AG09309 (cell line): ENCODE measurements around the gene SPDYE2B.
"Not testable (repeated sequence)": the region's sequence is repeated elsewhere in the genome, so short reads cannot be mapped to it uniquely, and the experiment has no call there.

Experiments
- DNase-seq: peaks from one replicate; pipeline ENCODE4 v3.0.0-alpha.2; 2010; ENCODE audit warnings: low read depth
- H3K4me3 ChIP-seq: 2 replicates; pipeline ENCODE4 v1.5.1; 2011; ENCODE audit warnings: mild to moderate bottlenecking, low read depth, low read length, moderate library complexity; ENCODE audit not compliant: control insufficient read depth

SPDYE2B gene

GRCh38 chr7:102649924-102650323 lies at the start of gene SPDYE2B:
SPDYE2B (plus strand) TSS chr7:102650319; CDS start chr7:102652349, 2,030 bp downstream.
- DNase-seq, H3K4me3 ChIP-seq: not testable (repeated sequence)

- H3K4me3 ChIP-seq, DNase-seq: not testable (repeated sequence)
Measured at GRCh38 chr7:102602317-102602716, 47.8 kb upstream of the SPDYE2B start.

GRCh38 chr7:102604431-102605145 lies 45.5 kb upstream of the SPDYE2B start:
- not testable (repeated sequence) for H3K4me3 ChIP-seq, DNase-seq

- not testable (repeated sequence) for DNase-seq, H3K4me3 ChIP-seq
Measured at GRCh38 chr7:102606848-102607247, 43.3 kb upstream of the SPDYE2B start.

GRCh38 chr7:102609734-102610133 lies 40.4 kb upstream of the SPDYE2B start:
- DNase-seq, result not testable (repeated sequence)

GRCh38 chr7:102610441-102610840 lies 39.7 kb upstream of the SPDYE2B start:
- not testable (repeated sequence) for DNase-seq, H3K4me3 ChIP-seq

More at GRCh38 chr7:102609734-102610133, 40.4 kb upstream of the SPDYE2B start:
- not testable (repeated sequence) for H3K4me3 ChIP-seq

GRCh38 chr7:102611013-102611674 lies 39.0 kb upstream of the SPDYE2B start:
- H3K4me3 ChIP-seq, result not testable (repeated sequence)

GRCh38 chr7:102611675-102612325 lies 38.3 kb upstream of the SPDYE2B start:
- not testable (repeated sequence) for H3K4me3 ChIP-seq, DNase-seq

More at GRCh38 chr7:102611013-102611674, 39.0 kb upstream of the SPDYE2B start:
- DNase-seq, result not testable (repeated sequence)

GRCh38 chr7:102613575-102614345 lies 36.4 kb upstream of the SPDYE2B start:
- not testable (repeated sequence) for H3K4me3 ChIP-seq, DNase-seq

- DNase-seq, H3K4me3 ChIP-seq: not testable (repeated sequence)
Measured at GRCh38 chr7:102614346-102614697, 35.8 kb upstream of the SPDYE2B start.

- DNase-seq, H3K4me3 ChIP-seq: not testable (repeated sequence)
Measured at GRCh38 chr7:102614873-102615272, 35.2 kb upstream of the SPDYE2B start.

GRCh38 chr7:102615930-102616329 lies 34.2 kb upstream of the SPDYE2B start:
- not testable (repeated sequence) for DNase-seq

GRCh38 chr7:102616507-102617125 lies 33.5 kb upstream of the SPDYE2B start, which contains the start of gene RASA4:
RASA4 (minus strand) TSS chr7:102616756; CDS start chr7:102616689, 67 bp downstream.
- H3K4me3 ChIP-seq, result peak within 1 kb of the TSS; percentile 35
- DNase-seq, result not testable (repeated sequence)

More at GRCh38 chr7:102615930-102616329, 34.2 kb upstream of the SPDYE2B start:
- not testable (repeated sequence) for H3K4me3 ChIP-seq

- H3K4me3 ChIP-seq, DNase-seq: not testable (repeated sequence)
Measured at GRCh38 chr7:102618122-102618521, 32.0 kb upstream of the SPDYE2B start.

GRCh38 chr7:102627271-102627904 lies 22.7 kb upstream of the SPDYE2B start:
- H3K4me3 ChIP-seq, DNase-seq: not testable (repeated sequence)

- not testable (repeated sequence) for H3K4me3 ChIP-seq, DNase-seq
Measured at GRCh38 chr7:102630622-102631021, 19.5 kb upstream of the SPDYE2B start.

- not testable (repeated sequence) for DNase-seq, H3K4me3 ChIP-seq
Measured at GRCh38 chr7:102634299-102634698, 15.8 kb upstream of the SPDYE2B start.
